ENCODE results near the gene MSGN1. TPM values are rescaled to one million over a fixed set of nuclear protein-coding genes. Genes with fewer than 3 reads are reported as not detected.

Gene MSGN1
- total RNA-seq, 1 experiment from 2014 or later = not detected

DNA sequence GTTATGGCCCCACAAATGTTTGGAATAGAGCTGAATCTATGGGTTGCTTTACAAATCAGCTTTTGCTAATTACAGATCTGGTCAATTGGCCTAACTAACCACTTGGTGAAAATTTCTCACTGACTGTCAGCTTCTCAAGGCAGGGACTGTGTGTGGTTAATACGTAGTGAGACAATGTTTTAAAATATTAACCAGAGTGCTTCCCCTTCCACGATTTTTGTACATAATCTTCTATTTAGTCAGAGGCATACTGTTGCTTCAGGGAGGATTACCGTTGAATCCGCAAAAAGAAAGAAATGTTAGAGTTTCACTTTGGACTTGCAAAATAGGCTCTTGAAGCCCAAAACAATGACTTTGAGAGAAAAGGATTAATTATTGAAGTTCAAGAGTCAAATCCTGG, 47.3 kb downstream of the MSGN1 start:
- intact Hi-C loops (cut with micrococcal nuclease) = no loop called here
- no peaks in the 10 kb centered on the region for H4K20me1 ChIP-seq (ENCODE audit: insufficient read depth)
- no peak overlapping the region for H3K4me2 ChIP-seq (ENCODE audit: low read length)
- no peak for TF ChIP-seq EGR1 (IDR thresholded peaks at IDR 0.05; ENCODE audit: low read depth)
- no peak for TF ChIP-seq POLR2A (IDR thresholded peaks at IDR 0.05; ENCODE audit: borderline replicate concordance, extremely low read depth, insufficient read depth, insufficient read length)
- TF ChIP-seq CBX3 (IDR thresholded peaks at IDR 0.05; ENCODE audit: low read depth) = no peak
- TF ChIP-seq, protein P1, sequence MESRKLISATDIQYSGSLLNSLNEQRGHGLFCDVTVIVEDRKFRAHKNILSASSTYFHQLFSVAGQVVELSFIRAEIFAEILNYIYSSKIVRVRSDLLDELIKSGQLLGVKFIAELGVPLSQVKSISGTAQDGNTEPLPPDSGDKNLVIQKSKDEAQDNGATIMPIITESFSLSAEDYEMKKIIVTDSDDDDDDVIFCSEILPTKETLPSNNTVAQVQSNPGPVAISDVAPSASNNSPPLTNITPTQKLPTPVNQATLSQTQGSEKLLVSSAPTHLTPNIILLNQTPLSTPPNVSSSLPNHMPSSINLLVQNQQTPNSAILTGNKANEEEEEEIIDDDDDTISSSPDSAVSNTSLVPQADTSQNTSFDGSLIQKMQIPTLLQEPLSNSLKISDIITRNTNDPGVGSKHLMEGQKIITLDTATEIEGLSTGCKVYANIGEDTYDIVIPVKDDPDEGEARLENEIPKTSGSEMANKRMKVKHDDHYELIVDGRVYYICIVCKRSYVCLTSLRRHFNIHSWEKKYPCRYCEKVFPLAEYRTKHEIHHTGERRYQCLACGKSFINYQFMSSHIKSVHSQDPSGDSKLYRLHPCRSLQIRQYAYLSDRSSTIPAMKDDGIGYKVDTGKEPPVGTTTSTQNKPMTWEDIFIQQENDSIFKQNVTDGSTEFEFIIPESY (IDR thresholded peaks at IDR 0.05; ENCODE audit: extremely low read depth, insufficient replicate concordance, low read length) = no peak
- no peak for TF ChIP-seq JUND (IDR thresholded peaks at IDR 0.05)
- TF ChIP-seq POLR2AphosphoS5 (IDR thresholded peaks at IDR 0.05; ENCODE audit: low read depth, low read length) = no peak
- no peak for TF ChIP-seq EZH2 (IDR thresholded peaks at IDR 0.05)
- TF ChIP-seq ELF1 (IDR thresholded peaks at IDR 0.05; ENCODE audit: borderline replicate concordance, low read depth) = no peak
- no peak for TF ChIP-seq FOSL1 (IDR thresholded peaks at IDR 0.05; ENCODE audit: low read depth)
- TF ChIP-seq ZNF274 (IDR thresholded peaks at IDR 0.05; ENCODE audit: low read depth, low read length) = no peak
- ATAC-seq = no peak
- no TSS peak for BruUV-seq (replicated peaks)
- H2AFZ ChIP-seq (ENCODE audit: low read depth, low read length, poor library complexity, severe bottlenecking) = no peak overlapping the region
- H3K27ac ChIP-seq (ENCODE audit: low read depth, low read length) = no peak overlapping the region
- no peak overlapping the region for H3K4me3 ChIP-seq (replicated peaks in 1 of 2; ENCODE audit: low read depth in 1 of 2, low read length in 2 of 2)
- H3K9me2 ChIP-seq (ENCODE audit: insufficient read depth) = no peaks in the 10 kb centered on the region
- no peaks in the 10 kb centered on the region for H3K9me3 ChIP-seq (ENCODE audit: control insufficient read depth in 1 of 2, insufficient read depth in 1 of 2, low read depth in 1 of 2, low read length in 2 of 2)
- ChIA-PET CTCF (no interaction called here), POLR2A (no interaction called here), RAD21 (ENCODE audit: low non-redundant PET in 1 of 2, low total read pairs in 2 of 2, uncharacterized antibody in 2 of 2, unreplicated experiment in 2 of 2) (no interaction called here)
- H3K27me3 ChIP-seq (ENCODE audit: insufficient read depth, low read length) = peaks cover 4% of the 10 kb centered on the region
- no peaks in the 10 kb centered on the region for H3K79me2 ChIP-seq (ENCODE audit: insufficient read depth, low read length)
- no peak overlapping the region for H3K9ac ChIP-seq (ENCODE audit: low read length)
- H3K4me1 ChIP-seq (ENCODE audit: control insufficient read depth in 1 of 2, insufficient read depth in 2 of 2, low read length in 2 of 2) = no peaks in the 10 kb centered on the region
- no peaks in the 10 kb centered on the region for H3K36me3 ChIP-seq (ENCODE audit: control insufficient read depth in 1 of 2, insufficient read depth in 2 of 2, low read length in 2 of 2)
- no peak for DNase-seq (ENCODE audit: low read depth, low spot score)

DNA sequence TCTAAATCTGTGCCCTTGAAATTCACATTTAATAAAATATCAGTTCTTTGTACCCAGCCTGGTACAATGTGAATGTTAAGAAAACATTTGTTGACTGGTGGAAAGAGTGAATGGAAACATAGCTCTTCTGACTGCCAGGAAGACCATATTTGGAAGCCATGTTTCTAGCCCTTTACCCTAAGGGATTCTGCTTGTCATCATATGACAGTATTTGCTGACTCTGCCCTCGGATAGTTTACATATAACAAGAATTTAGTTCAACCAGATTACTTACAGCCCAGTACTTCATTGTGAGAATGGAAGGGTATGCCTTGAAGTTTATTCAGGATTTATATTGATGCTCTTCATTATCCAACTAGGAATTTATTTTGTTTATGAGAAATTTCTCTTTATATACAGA, 48.4 kb downstream of the MSGN1 start:
- TF ChIP-seq EZH2 (IDR thresholded peaks at IDR 0.05) = no peak
- TF ChIP-seq ELF1 (IDR thresholded peaks at IDR 0.05; ENCODE audit: borderline replicate concordance, low read depth) = no peak
- no peak for TF ChIP-seq RAD21 (IDR thresholded peaks at IDR 0.05; ENCODE audit: low read depth)
- TF ChIP-seq, protein P1 (IDR thresholded peaks at IDR 0.05; ENCODE audit: extremely low read depth, insufficient replicate concordance, low read length) = no peak
- no peak for TF ChIP-seq EZH2phosphoT487 (IDR thresholded peaks at IDR 0.05; ENCODE audit: borderline replicate concordance)
- TF ChIP-seq SRF (IDR thresholded peaks at IDR 0.05; ENCODE audit: low read depth) = no peak
- TF ChIP-seq, protein P2, sequence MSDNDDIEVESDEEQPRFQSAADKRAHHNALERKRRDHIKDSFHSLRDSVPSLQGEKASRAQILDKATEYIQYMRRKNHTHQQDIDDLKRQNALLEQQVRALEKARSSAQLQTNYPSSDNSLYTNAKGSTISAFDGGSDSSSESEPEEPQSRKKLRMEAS (IDR thresholded peaks at IDR 0.05) = no peak
- Histone ChIP-seq H3K9me3 (ENCODE audit: control insufficient read depth in 1 of 2, insufficient read depth in 1 of 2, low read depth in 1 of 2, low read length in 2 of 2) (no peaks in the 10 kb centered on the region), H3K79me2 (ENCODE audit: insufficient read depth, low read length) (no peaks in the 10 kb centered on the region), H3K9ac (ENCODE audit: low read length) (no peak overlapping the region), H3K27me3 (ENCODE audit: insufficient read depth, low read length) (no peaks in the 10 kb centered on the region; the same call in 1 of the 2 replicates), H2AFZ (ENCODE audit: low read depth, low read length, poor library complexity, severe bottlenecking) (no peak overlapping the region), H3K27ac (ENCODE audit: low read depth, low read length) (no peak overlapping the region), H3K4me2 (ENCODE audit: low read length) (no peak overlapping the region), H3K36me3 (ENCODE audit: control insufficient read depth in 1 of 2, insufficient read depth in 2 of 2, low read length in 2 of 2) (no peaks in the 10 kb centered on the region), H3K9me2 (ENCODE audit: insufficient read depth) (no peaks in the 10 kb centered on the region), H3K4me1 (ENCODE audit: control insufficient read depth in 1 of 2, insufficient read depth in 2 of 2, low read length in 2 of 2) (peaks cover 0 to 8% of the 10 kb centered on the region in 2 experiments; a peak in 2 of 4 replicates), H3K4me3 (replicated peaks in 1 of 2; ENCODE audit: low read depth in 1 of 2, low read length in 2 of 2) (no peak overlapping the region), H4K20me1 (ENCODE audit: insufficient read depth) (no peaks in the 10 kb centered on the region)
- ChIA-PET CTCF (no interaction called here), POLR2A (no interaction called here), RAD21 (ENCODE audit: low non-redundant PET in 1 of 2, low total read pairs in 2 of 2, uncharacterized antibody in 2 of 2, unreplicated experiment in 2 of 2) (no interaction called here)
- DNase-seq (ENCODE audit: low read depth, low spot score) = no peak
- no peak for ATAC-seq
- no TSS peak for BruUV-seq (replicated peaks)
- intact Hi-C loops (cut with micrococcal nuclease) = no loop called here

Measured in HCT116 (cell line).